Breast epithelium (tissue), 3 donors: ENCODE measurements around the gene PFN2.

Source experiments
- POLR2A ChIP-seq: fragments of 450-650 bp; IDR thresholded peaks from one replicate; pipeline ENCODE4 v1.6.1; 2016; ENCODE audit warnings: antibody characterized with exemption, mild to moderate bottlenecking, moderate library complexity
- POLR2AphosphoS5 ChIP-seq, 3 donors: sonication (generic); formaldehyde crosslinking; IDR thresholded peaks; one replicate each; pipeline ENCODE4 v1.6.1; 2017; ENCODE audit warnings: antibody characterized with exemption in 3 of 3
- TF ChIP-seq, protein P1 (sequence below), 3 donors: fragments of 450-650 bp; IDR thresholded peaks; one replicate each; pipeline ENCODE4 v1.5.1; 2016 to 2017; ENCODE audit warnings: antibody characterized with exemption in 3 of 3, mild to moderate bottlenecking in 3 of 3, moderate library complexity in 3 of 3

DNA sequence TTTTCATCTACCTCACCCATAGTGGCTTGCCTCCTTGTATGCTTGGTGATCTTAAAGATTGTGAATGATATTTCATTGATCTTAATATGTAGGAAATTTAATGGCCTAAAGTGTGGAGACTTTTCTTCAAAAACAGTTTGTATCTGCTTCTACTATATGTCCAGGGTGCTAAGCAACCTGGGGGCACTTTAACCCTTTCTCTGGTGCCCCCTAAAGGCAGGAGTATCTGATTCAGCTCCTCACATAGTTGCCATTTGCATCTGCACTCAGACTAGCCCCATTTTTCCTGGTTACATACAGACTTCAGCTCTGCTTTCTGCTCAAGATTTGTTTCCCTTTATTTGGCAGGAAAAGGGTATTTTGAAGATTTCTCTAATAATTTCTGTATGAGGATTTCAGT lies 5.2 kb upstream of the PFN2 start:
- TF ChIP-seq, protein P1, sequence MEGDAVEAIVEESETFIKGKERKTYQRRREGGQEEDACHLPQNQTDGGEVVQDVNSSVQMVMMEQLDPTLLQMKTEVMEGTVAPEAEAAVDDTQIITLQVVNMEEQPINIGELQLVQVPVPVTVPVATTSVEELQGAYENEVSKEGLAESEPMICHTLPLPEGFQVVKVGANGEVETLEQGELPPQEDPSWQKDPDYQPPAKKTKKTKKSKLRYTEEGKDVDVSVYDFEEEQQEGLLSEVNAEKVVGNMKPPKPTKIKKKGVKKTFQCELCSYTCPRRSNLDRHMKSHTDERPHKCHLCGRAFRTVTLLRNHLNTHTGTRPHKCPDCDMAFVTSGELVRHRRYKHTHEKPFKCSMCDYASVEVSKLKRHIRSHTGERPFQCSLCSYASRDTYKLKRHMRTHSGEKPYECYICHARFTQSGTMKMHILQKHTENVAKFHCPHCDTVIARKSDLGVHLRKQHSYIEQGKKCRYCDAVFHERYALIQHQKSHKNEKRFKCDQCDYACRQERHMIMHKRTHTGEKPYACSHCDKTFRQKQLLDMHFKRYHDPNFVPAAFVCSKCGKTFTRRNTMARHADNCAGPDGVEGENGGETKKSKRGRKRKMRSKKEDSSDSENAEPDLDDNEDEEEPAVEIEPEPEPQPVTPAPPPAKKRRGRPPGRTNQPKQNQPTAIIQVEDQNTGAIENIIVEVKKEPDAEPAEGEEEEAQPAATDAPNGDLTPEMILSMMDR (IDR thresholded peaks at IDR 0.05), result no peak
- TF ChIP-seq POLR2AphosphoS5 (IDR thresholded peaks at IDR 0.05), result no peak
- no peak for TF ChIP-seq POLR2A
